ENCODE results near the gene IRF2BP1. TPM values are rescaled to one million over a fixed set of nuclear protein-coding genes. Genes with fewer than 3 reads are reported as not detected.

Gene IRF2BP1
- total RNA-seq, 1 donor from 2014 or later: 33.8 TPM

DNA sequence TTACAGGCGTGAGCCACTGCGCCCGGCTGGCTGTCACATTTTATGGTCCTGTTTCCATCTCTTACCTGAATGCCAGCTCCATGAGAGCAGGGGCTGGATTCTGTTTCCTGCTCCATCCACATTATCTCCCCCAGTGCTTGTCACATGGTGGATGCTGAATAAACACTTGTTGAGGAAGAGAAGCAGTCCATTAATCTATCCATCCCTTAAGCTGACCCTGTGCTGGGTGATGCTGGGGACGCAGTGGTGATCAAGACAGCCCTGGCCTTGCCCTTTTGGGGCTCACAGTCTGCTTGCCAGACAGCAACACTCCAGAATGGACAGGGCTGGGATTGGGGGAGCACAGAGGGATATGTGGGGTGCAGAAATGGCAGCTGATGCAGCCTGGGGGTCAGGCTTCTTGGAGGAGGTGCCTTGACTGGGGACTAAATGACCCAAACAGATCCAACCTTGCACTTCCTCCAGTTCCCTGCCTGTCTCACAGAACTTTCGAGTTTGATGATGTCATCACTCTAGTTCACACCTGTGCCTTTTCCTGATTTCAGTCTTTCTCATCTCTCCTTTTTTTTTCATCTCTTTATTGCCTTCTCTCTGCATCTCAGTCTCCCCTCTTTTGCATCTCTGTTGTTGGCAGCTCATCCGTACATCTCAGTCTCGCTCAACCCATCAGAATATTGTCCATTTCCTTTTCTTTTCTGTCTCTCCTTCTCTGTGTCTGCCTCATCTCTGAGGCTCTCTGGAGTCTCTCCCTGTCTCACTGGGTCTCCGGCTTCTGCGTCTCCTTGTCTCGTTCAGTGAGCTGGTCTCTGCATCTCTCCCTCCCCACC lies 4.6 kb downstream of the IRF2BP1 start:
- no peak for DNase-seq (ENCODE audit: low spot score in 2 of 2, unreplicated experiment in 2 of 2)
- Mint-ChIP-seq H3K27ac (peak overlapping the region; percentile 18), H3K36me3 (peaks cover 3% of the 10 kb centered on the region)

DNA sequence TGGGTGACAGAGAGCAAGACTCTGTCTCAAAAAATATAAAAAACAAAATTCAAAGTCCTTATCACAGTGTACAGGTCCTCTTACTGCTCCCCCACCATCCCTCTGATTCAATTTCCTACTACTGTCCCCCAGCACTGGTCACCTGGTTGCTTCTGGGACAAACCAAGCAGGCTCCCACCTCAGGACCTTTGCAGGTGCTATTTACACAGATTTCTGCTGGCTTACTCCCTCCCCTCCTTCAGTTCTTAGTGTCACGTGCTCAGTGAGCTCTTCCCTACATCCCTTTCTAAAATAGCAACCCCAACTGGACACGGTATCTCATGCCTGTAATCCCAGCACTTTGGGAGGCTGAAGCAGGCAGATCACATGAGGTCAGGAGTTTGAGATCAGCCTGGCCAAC lies 6.0 kb downstream of the IRF2BP1 start:
- Mint-ChIP-seq H3K36me3 (peaks cover 3% of the 10 kb centered on the region), H3K4me3 (no peak overlapping the region), H3K27me3 (ENCODE audit: low read depth) (no peaks in the 10 kb centered on the region), H3K4me1 (peaks cover 30% of the 10 kb centered on the region), H3K27ac (no peak overlapping the region), H3K9me3 (no peaks in the 10 kb centered on the region)
- no peak for DNase-seq (ENCODE audit: low spot score in 2 of 2, unreplicated experiment in 2 of 2)
- TF ChIP-seq, protein P1, sequence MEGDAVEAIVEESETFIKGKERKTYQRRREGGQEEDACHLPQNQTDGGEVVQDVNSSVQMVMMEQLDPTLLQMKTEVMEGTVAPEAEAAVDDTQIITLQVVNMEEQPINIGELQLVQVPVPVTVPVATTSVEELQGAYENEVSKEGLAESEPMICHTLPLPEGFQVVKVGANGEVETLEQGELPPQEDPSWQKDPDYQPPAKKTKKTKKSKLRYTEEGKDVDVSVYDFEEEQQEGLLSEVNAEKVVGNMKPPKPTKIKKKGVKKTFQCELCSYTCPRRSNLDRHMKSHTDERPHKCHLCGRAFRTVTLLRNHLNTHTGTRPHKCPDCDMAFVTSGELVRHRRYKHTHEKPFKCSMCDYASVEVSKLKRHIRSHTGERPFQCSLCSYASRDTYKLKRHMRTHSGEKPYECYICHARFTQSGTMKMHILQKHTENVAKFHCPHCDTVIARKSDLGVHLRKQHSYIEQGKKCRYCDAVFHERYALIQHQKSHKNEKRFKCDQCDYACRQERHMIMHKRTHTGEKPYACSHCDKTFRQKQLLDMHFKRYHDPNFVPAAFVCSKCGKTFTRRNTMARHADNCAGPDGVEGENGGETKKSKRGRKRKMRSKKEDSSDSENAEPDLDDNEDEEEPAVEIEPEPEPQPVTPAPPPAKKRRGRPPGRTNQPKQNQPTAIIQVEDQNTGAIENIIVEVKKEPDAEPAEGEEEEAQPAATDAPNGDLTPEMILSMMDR (IDR thresholded peaks at IDR 0.05; ENCODE audit: unreplicated experiment): no peak

More for the DNA sequence above, 4.6 kb downstream of the IRF2BP1 start:
- H3K4me1 Mint-ChIP-seq: peaks cover 29% of the 10 kb centered on the region
- TF ChIP-seq, protein P1 (IDR thresholded peaks at IDR 0.05; ENCODE audit: unreplicated experiment): no peak
- H3K9me3 Mint-ChIP-seq: no peaks in the 10 kb centered on the region
- H3K27me3 Mint-ChIP-seq (ENCODE audit: low read depth): no peaks in the 10 kb centered on the region
- peak overlapping the region; percentile 5 for H3K4me3 Mint-ChIP-seq

DNA sequence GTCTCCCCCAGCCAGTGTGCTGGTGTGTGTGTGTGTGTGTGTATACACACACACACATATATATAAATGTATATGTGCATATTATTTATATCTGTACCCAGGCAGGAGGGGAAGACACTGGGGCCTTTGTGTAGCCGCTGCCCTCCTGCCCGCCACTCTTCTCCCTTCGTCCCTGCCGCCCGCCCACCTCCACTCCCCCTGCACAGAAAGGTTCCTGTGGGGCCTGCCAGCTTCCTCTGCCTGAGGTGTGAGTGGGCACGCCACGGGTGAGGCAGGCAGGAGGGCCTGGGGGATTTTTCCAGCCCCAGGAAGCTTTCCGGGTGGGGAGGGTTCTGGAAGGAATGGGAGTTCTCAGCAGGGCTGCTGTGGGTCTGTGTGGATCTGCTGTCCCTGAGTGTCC lies 6.9 kb downstream of the IRF2BP1 start:
- TF ChIP-seq, protein P1 (IDR thresholded peaks at IDR 0.05; ENCODE audit: unreplicated experiment): no peak
- Mint-ChIP-seq H3K4me1 (peaks cover 30% of the 10 kb centered on the region), H3K9me3 (no peaks in the 10 kb centered on the region)

DNA sequence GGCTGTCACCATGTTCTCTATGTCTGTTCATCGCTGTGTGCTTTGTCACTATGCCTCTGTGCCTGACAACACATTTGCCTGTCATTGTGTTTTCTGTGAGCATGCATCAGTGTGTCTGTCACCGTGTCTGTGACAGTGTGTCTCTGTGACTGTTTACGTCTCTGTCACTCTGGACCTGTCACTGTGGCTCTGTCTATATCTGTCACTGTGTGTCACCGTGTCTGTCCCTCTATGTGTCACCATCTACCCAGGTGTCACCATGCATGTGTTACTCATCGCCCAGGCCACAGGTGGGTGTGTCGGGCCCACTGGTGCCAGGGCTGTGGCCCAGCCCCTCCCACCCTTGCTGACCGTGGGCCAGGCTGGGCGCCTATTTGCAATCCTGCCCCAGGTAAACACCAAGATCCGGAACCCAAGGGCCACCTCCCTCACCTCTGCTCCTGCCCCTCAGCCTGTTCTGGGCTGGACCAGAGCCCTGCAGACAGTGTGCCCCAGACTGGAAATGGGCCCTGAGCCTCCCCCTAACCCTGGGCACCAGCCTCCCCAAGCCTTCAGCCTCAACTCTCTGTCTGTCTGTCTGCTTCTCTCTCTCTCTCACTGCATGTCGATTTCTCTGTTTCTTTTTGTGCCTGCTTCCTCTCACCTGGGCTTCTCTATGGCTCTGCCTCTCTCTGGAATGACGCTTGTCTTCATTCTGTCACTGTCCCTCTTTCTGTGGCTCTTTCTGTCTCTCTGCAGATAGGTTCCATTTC lies 7.7 kb downstream of the IRF2BP1 start:
- peak overlapping the region; percentile 51 for H3K27ac Mint-ChIP-seq
- no peak overlapping the region for H3K4me3 Mint-ChIP-seq
- H3K36me3 Mint-ChIP-seq: peaks cover under 1% of the 10 kb centered on the region
- TF ChIP-seq, protein P1 (IDR thresholded peaks at IDR 0.05; ENCODE audit: unreplicated experiment): no peak
- peaks cover 22% of the 10 kb centered on the region for H3K4me1 Mint-ChIP-seq
- no peaks in the 10 kb centered on the region for H3K9me3 Mint-ChIP-seq
- no peak for DNase-seq (ENCODE audit: low spot score in 2 of 2, unreplicated experiment in 2 of 2)
- peaks cover 2% of the 10 kb centered on the region for H3K27me3 Mint-ChIP-seq (ENCODE audit: low read depth)

More for the DNA sequence above, 6.9 kb downstream of the IRF2BP1 start:
- peaks cover 3% of the 10 kb centered on the region for H3K36me3 Mint-ChIP-seq
- no peaks in the 10 kb centered on the region for H3K27me3 Mint-ChIP-seq (ENCODE audit: low read depth)
- no peak overlapping the region for H3K4me3 Mint-ChIP-seq
- no peak overlapping the region for H3K27ac Mint-ChIP-seq
- DNase-seq (ENCODE audit: low spot score in 2 of 2, unreplicated experiment in 2 of 2): no peak

DNA sequence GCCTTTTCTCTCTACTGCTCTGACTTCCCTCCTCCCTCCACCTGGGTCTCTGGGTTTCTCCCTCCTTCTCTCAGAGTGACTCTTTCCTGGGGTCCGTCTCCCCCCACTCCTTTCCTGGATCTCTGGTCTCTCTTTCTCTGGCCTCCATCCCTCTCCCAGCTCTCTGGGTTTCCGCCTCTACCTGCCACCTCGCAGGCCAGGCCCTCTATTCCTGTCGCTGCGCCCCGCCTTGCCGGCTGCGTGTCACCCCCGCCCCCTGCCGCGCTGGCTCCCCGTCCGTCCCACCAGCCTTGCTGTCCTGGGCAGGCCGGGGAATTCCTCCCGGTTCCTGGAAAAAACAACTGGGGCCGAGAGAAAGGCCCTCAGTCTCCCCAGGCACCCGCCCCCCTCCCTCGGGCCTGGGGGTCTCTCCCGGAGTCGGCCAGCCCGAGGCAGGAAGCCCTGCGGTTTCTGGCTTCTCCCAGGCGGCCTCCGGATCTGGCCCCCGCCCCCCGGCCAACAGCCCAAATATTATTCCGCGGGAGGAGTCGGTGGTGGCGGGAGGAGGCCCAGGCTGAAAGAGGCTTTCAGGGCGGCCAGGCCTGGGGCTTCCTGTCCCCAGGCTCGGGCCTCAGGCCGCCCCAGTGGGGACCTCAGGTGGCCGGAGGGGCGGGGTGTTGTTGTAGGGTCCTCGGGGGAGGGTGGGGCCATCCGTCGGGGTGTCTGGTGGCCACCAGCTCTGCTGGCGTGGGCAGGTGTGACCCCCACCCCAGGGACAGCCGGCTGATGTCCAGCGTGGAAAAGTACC lies 9.3 kb downstream of the IRF2BP1 start:
- peak in 1 of 2 experiments; percentile 66 for DNase-seq (ENCODE audit: low spot score in 2 of 2, unreplicated experiment in 2 of 2)
- no peaks in the 10 kb centered on the region for H3K36me3 Mint-ChIP-seq
- H3K27me3 Mint-ChIP-seq (ENCODE audit: low read depth): peaks cover 2% of the 10 kb centered on the region
- TF ChIP-seq, protein P1 (IDR thresholded peaks at IDR 0.05; ENCODE audit: unreplicated experiment): no peak
- no peaks in the 10 kb centered on the region for H3K9me3 Mint-ChIP-seq
- peak overlapping the region; percentile 60 for H3K4me3 Mint-ChIP-seq
- peaks cover 13% of the 10 kb centered on the region for H3K4me1 Mint-ChIP-seq
- peak overlapping the region; percentile 43 for H3K27ac Mint-ChIP-seq
